Transverse colon (tissue), 3 donors: Measurements from ENCODE around the gene TJP2.

Experiments
- CTCF ChIP-seq, 5 experiments: fragments of 200-600 bp in 3 of 5; fragments of 450-650 bp in 2 of 5; sonication (generic) in 3 of 5; IDR thresholded peaks; 1 replicate in 2 of 5; 2 replicates in 3 of 5; pipeline ENCODE4 v1.5.1; 2016 to 2017; ENCODE audit warnings: antibody characterized with exemption in 5 of 5, inconsistent platforms in 3 of 5, mild to moderate bottlenecking in 2 of 5, moderate library complexity in 1 of 5
- POLR2A ChIP-seq: fragments of 450-650 bp; IDR thresholded peaks from one replicate; pipeline ENCODE4 v1.6.1; 2016; ENCODE audit warnings: antibody characterized with exemption, mild to moderate bottlenecking, moderate library complexity

GRCh38 chr9:69173497-69173890 lies 583 bp upstream of the TJP2 start:
- TF ChIP-seq POLR2A (no peak), CTCF (IDR thresholded peaks at IDR 0.05) (no peak)
